GM23338 (cell line): ENCODE measurements around the gene SEC14L1.

Experiments
- CTCF ChIP-seq, 2 experiments: fragments of 200-600 bp in 1 of 2; sonication (generic) in 1 of 2; conservative IDR thresholded peaks; 2 replicates each; pipeline versions ENCODE4 v1.5.1 to v1.6.1; 2016 to 2017; ENCODE audit warnings: antibody characterized with exemption in 2 of 2, low read depth in 2 of 2, mild to moderate bottlenecking in 2 of 2, moderate library complexity in 1 of 2
- EZH2 ChIP-seq: fragments of 200-600 bp; sonication (generic); IDR thresholded peaks from one replicate; pipeline ENCODE4 v1.8.0; 2017; ENCODE audit warnings: antibody characterized with exemption, mild to moderate bottlenecking, low read depth; ENCODE audit not compliant: unreplicated experiment
- EZH2phosphoT487 ChIP-seq: fragments of 200-600 bp; sonication (generic); IDR thresholded peaks from one replicate; pipeline ENCODE4 v1.8.1; 2018; ENCODE audit warnings: antibody characterized with exemption; ENCODE audit not compliant: unreplicated experiment
- JUNB ChIP-seq: IDR thresholded peaks from one replicate; pipeline ENCODE4 v1.6.1; 2016; ENCODE audit warnings: antibody characterized with exemption; ENCODE audit not compliant: unreplicated experiment
- POLR2AphosphoS5 ChIP-seq: IDR thresholded peaks from 2 replicates; pipeline ENCODE4 v1.6.1; 2016; ENCODE audit warnings: antibody characterized with exemption, low read depth
- REST ChIP-seq: IDR thresholded peaks from one replicate; pipeline ENCODE4 v1.6.1; 2018; ENCODE audit warnings: antibody characterized with exemption; ENCODE audit not compliant: unreplicated experiment
- ZNF331 ChIP-seq: fragments of 250-450 bp; sonication (Bioruptor Pico); IDR thresholded peaks from 2 replicates; pipeline ENCODE4 v1.5.0; 2020; ENCODE audit warnings: low read depth, mild to moderate bottlenecking, moderate library complexity

DNA sequence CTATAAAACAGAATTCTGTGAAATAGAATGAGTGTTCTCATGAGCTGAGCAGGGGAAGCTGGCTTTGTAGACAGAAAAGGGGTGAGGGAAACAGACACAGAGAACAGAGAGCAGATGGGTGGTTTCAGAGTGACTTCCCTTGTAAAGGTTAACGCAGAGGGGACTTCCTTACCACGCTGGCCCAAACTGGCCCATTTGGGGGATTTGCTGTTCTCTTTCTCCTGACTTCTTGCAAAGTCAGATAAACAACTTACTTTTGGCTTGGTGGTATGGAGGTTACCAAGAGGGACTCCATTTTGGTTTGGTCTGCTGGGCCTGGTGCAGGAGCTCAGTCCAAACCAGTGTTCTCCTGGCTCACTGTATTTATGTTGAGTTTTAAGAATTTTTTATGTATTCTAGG, 48.4 kb downstream of the SEC14L1 start:
- TF ChIP-seq CTCF (conservative IDR thresholded peaks at IDR 0.05; ENCODE audit: low read depth in 2 of 2): no peak
- no peak for TF ChIP-seq EZH2
- no peak for TF ChIP-seq EZH2phosphoT487
- no peak for TF ChIP-seq ZNF331 (CRISPR knock-in tag)
- no peak for TF ChIP-seq POLR2AphosphoS5
- no peak for TF ChIP-seq REST
- TF ChIP-seq JUNB: no peak
